Gastrocnemius medialis (tissue), 4 donors: ENCODE measurements around the gene ATP11B. TPM values are rescaled to one million over a fixed set of nuclear protein-coding genes. Genes with fewer than 3 reads are reported as not detected.
A peak's percentile ranks its signal among the peaks of the same experiment; 100 is the strongest.

Experiments
- ATAC-seq, 2 donors: fragments of 150-250 bp; one replicate each; pipeline ENCODE4 v1.9.1; 2016
- DNase-seq, 2 donors: peaks; one replicate each; pipeline ENCODE4 v3.0.0-alpha.2; 2019
- H3K27ac ChIP-seq, 4 donors: fragments of 200-600 bp; sonication (generic); 1 replicate in 1 of 4; 2 replicates in 3 of 4; pipeline ENCODE4 v1.5.1; 2016 to 2018; ENCODE audit warnings: mild to moderate bottlenecking in 2 of 4, moderate library complexity in 1 of 4
- H3K27me3 ChIP-seq, 3 donors: fragments of 200-600 bp; sonication (generic) in 2 of 3; 1 replicate in 1 of 3; 2 replicates in 2 of 3; pipeline versions ENCODE4 v1.5.1 to v1.6.0; 2016 to 2019; ENCODE audit warnings: mild to moderate bottlenecking in 1 of 3, moderate library complexity in 1 of 3
- H3K36me3 ChIP-seq, 2 donors: fragments of 200-600 bp; sonication (generic) in 1 of 2; one replicate each; pipeline ENCODE4 v1.5.1; 2017 to 2018
- H3K4me1 ChIP-seq, 2 donors: fragments of 200-600 bp; sonication (generic) in 1 of 2; one replicate each; pipeline ENCODE4 v1.5.1; 2016 to 2017; ENCODE audit warnings: mild to moderate bottlenecking in 2 of 2
- H3K4me3 ChIP-seq, 4 donors: fragments of 200-600 bp; sonication (generic) in 3 of 4; 1 replicate in 1 of 4; 2 replicates in 3 of 4; pipeline ENCODE4 v1.5.1; 2016 to 2019; ENCODE audit warnings: mild to moderate bottlenecking in 2 of 4
- H3K9me3 ChIP-seq, 3 donors: fragments of 200-600 bp; sonication (generic) in 2 of 3; 1 replicate in 1 of 3; 2 replicates in 2 of 3; pipeline ENCODE4 v1.5.1; 2016 to 2019
- CTCF ChIP-seq, 5 experiments: fragments of 450-650 bp in 3 of 5; fragments of 200-600 bp in 2 of 5; sonication (generic) in 2 of 5; IDR thresholded peaks in 4 of 5; conservative IDR thresholded peaks in 1 of 5; 1 replicate in 4 of 5; 2 replicates in 1 of 5; pipeline ENCODE4 v1.5.1; 2016 to 2019; ENCODE audit warnings: antibody characterized with exemption in 5 of 5, mild to moderate bottlenecking in 3 of 5, moderate library complexity in 3 of 5
- POLR2A ChIP-seq, 2 donors: fragments of 450-650 bp; IDR thresholded peaks; one replicate each; pipeline ENCODE4 v1.6.1; 2017; ENCODE audit warnings: antibody characterized with exemption in 2 of 2, mild to moderate bottlenecking in 2 of 2, moderate library complexity in 2 of 2
- in situ Hi-C, 4 donors: fragments of 200-750 bp; cut with MboI; loops; one replicate each; pipeline versions ENCODE4 v1.15.0 to v1.8.0; 2017; ENCODE audit warnings: low sequenced_read_pairs in 4 of 4
- intact Hi-C: fragments of 100-400 bp; cut with DNase I; formaldehyde crosslinking; loops from one replicate; pipeline ENCODE4 v1.15.1; 2023; ENCODE audit warnings: low total_unique reads
- total RNA-seq, 4 donors: library from RNA; depleted of rRNA; stranded (reverse); fragments of >200 nt; gene quantifications; one replicate each; pipeline versions ENCODE4 v1.1.0 to v1.2.3, GENCODE V29; 2016

Gene ATP11B
- total RNA-seq = 10 to 100 TPM; 16.3 to 44.6 (median 23.4) TPM

- Histone ChIP-seq H3K4me3 (peak within 1 kb of the TSS; percentile 78 to 94 (median 86)), H3K27me3 (no peaks in the 10 kb centered on the region), H3K27ac (peak within 1 kb of the TSS; percentile 88 to 95 (median 94)), H3K4me1 (peaks cover 20 to 26% of the 10 kb centered on the region in 2 donors), H3K36me3 (no peaks in the 10 kb centered on the region), H3K9me3 (no peaks in the 10 kb centered on the region)
- TF ChIP-seq POLR2A (IDR thresholded peaks at IDR 0.05) (peak; percentile 74 to 88), CTCF (IDR thresholded peaks at IDR 0.05 in 4 of 5, conservative IDR thresholded peaks at IDR 0.05 in 1 of 5) (no peak)
- peak; percentile 77 to 81 for ATAC-seq
- intact Hi-C loops (loop anchor here (5.0 to 10.0 kb wide), 3 partner anchors 184 to 1522 kb away; partner anchors contain the start of genes EIF4G1 and KLHL24), in situ Hi-C loops (no loop called here)
- peak; percentile 47 to 59 for DNase-seq
Observed at GRCh38 chr3:182792901-182793662, at the start of gene ATP11B. TSS of gene ATP11B (plus strand) at chr3:182793504. CDS start at chr3:182793760, 256 bp downstream.

- TF ChIP-seq POLR2A (IDR thresholded peaks at IDR 0.05) = no peak
- no peak for TF ChIP-seq CTCF (IDR thresholded peaks at IDR 0.05 in 4 of 5, conservative IDR thresholded peaks at IDR 0.05 in 1 of 5)
- in situ Hi-C loops (no loop called here), intact Hi-C loops (no loop called here)
- DNase-seq (no peak), ATAC-seq (no peak)
- Histone ChIP-seq H3K36me3 (no peaks in the 10 kb centered on the region), H3K27ac (no peak overlapping the region), H3K4me1 (no peaks in the 10 kb centered on the region), H3K4me3 (no peak overlapping the region), H3K9me3 (no peaks in the 10 kb centered on the region), H3K27me3 (no peaks in the 10 kb centered on the region)
Observed at GRCh38 chr3:182746959-182747358, 46.3 kb upstream of the ATP11B start.

GRCh38 chr3:182755308-182755707, 38.0 kb upstream of the ATP11B start:
- no peak overlapping the region for H3K27ac ChIP-seq
- no peak for ATAC-seq
- DNase-seq = no peak
- H3K4me3 ChIP-seq = no peak overlapping the region
- no peaks in the 10 kb centered on the region for H3K4me1 ChIP-seq
- intact Hi-C loops (no loop called here), in situ Hi-C loops (no loop called here)
- H3K9me3 ChIP-seq = no peaks in the 10 kb centered on the region
- no peaks in the 10 kb centered on the region for H3K36me3 ChIP-seq
- no peak for TF ChIP-seq POLR2A (IDR thresholded peaks at IDR 0.05)
- no peak for TF ChIP-seq CTCF (IDR thresholded peaks at IDR 0.05 in 4 of 5, conservative IDR thresholded peaks at IDR 0.05 in 1 of 5)
- H3K27me3 ChIP-seq = no peaks in the 10 kb centered on the region

GRCh38 chr3:182755712-182756111, 37.6 kb upstream of the ATP11B start:
- in situ Hi-C loops (no loop called here), intact Hi-C loops (no loop called here)
- Histone ChIP-seq H3K4me1 (no peaks in the 10 kb centered on the region), H3K36me3 (no peaks in the 10 kb centered on the region), H3K27ac (no peak overlapping the region), H3K27me3 (no peaks in the 10 kb centered on the region), H3K4me3 (no peak overlapping the region), H3K9me3 (no peaks in the 10 kb centered on the region)
- no peak for DNase-seq
- no peak for ATAC-seq
- TF ChIP-seq POLR2A (IDR thresholded peaks at IDR 0.05) (no peak), CTCF (IDR thresholded peaks at IDR 0.05 in 4 of 5, conservative IDR thresholded peaks at IDR 0.05 in 1 of 5) (no peak)
